ENCODE results near the gene CHRNG. TPM values are rescaled to one million over a fixed set of nuclear protein-coding genes. Genes with fewer than 3 reads are reported as not detected.

CHRNG gene
- total and polyA plus RNA-seq, 8 donors, result 0.07 to 0.35 (median 0.13) TPM; not detected in 4

GRCh38 chr2:232521098-232521497 lies 18.4 kb upstream of the CHRNG start:
- ATAC-seq (no peak), DNase-seq (no peak)
- Histone ChIP-seq H3K9me3 (no peaks in the 10 kb centered on the region), H3K4me3 (no peak overlapping the region), H3K4me1 (peaks cover 12 to 28% of the 10 kb centered on the region in 2 donors), H3K36me3 (no peaks in the 10 kb centered on the region), H3K27ac (no peak overlapping the region), H3K27me3 (peaks cover 40 to 76% of the 10 kb centered on the region in 2 donors)
- TF ChIP-seq, protein P1, sequence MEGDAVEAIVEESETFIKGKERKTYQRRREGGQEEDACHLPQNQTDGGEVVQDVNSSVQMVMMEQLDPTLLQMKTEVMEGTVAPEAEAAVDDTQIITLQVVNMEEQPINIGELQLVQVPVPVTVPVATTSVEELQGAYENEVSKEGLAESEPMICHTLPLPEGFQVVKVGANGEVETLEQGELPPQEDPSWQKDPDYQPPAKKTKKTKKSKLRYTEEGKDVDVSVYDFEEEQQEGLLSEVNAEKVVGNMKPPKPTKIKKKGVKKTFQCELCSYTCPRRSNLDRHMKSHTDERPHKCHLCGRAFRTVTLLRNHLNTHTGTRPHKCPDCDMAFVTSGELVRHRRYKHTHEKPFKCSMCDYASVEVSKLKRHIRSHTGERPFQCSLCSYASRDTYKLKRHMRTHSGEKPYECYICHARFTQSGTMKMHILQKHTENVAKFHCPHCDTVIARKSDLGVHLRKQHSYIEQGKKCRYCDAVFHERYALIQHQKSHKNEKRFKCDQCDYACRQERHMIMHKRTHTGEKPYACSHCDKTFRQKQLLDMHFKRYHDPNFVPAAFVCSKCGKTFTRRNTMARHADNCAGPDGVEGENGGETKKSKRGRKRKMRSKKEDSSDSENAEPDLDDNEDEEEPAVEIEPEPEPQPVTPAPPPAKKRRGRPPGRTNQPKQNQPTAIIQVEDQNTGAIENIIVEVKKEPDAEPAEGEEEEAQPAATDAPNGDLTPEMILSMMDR (IDR thresholded peaks at IDR 0.05), result no peak
- intact Hi-C loops (cut with DNase I), result loop anchor here in 1 of 2 donors (5.0 to 10.0 kb wide), 2 partner anchors 69 to 616 kb away; no protein-coding TSS in a partner anchor

GRCh38 chr2:232521959-232522622 lies 17.4 kb upstream of the CHRNG start:
- intact Hi-C loops (cut with DNase I), result loop anchor here in 1 of 2 donors (5.0 to 10.0 kb wide), 2 partner anchors 70 to 617 kb away; no protein-coding TSS in a partner anchor
- TF ChIP-seq, protein P1 (IDR thresholded peaks at IDR 0.05), result peak; percentile 87 to 95
- H3K4me3 ChIP-seq, result no peak overlapping the region
- no peaks in the 10 kb centered on the region for H3K9me3 ChIP-seq
- no peaks in the 10 kb centered on the region for H3K36me3 ChIP-seq
- peaks cover 45 to 85% of the 10 kb centered on the region in 2 donors for H3K27me3 ChIP-seq
- H3K4me1 ChIP-seq, result peaks cover 12 to 28% of the 10 kb centered on the region in 2 donors
- no peak overlapping the region for H3K27ac ChIP-seq
- ATAC-seq (peak; percentile 81), DNase-seq (peak in 2 of 4 donors; percentile 50 to 93)

GRCh38 chr2:232522623-232523401 lies 16.7 kb upstream of the CHRNG start:
- DNase-seq (no peak), ATAC-seq (no peak)
- no peaks in the 10 kb centered on the region for H3K9me3 ChIP-seq
- H3K27me3 ChIP-seq, result peaks cover 45 to 92% of the 10 kb centered on the region in 2 donors
- H3K27ac ChIP-seq, result no peak overlapping the region
- H3K4me3 ChIP-seq, result no peak overlapping the region
- intact Hi-C loops (cut with DNase I), result loop anchor here in 1 of 2 donors (5.0 to 10.0 kb wide), 2 partner anchors 71 to 618 kb away; no protein-coding TSS in a partner anchor
- TF ChIP-seq, protein P1 (IDR thresholded peaks at IDR 0.05), result no peak
- H3K4me1 ChIP-seq, result peaks cover 12 to 28% of the 10 kb centered on the region in 2 donors
- H3K36me3 ChIP-seq, result no peaks in the 10 kb centered on the region

- H3K9me3 ChIP-seq, result no peaks in the 10 kb centered on the region
- ATAC-seq, result no peak
- no peak overlapping the region for H3K4me3 ChIP-seq
- peaks cover 12 to 28% of the 10 kb centered on the region in 2 donors for H3K4me1 ChIP-seq
- H3K27ac ChIP-seq, result no peak overlapping the region
- peaks cover 45 to 97% of the 10 kb centered on the region in 2 donors for H3K27me3 ChIP-seq
- DNase-seq, result no peak
- intact Hi-C loops (cut with DNase I), result loop anchor here in 1 of 2 donors (5.0 to 10.0 kb wide), 2 partner anchors 71 to 619 kb away; no protein-coding TSS in a partner anchor
- TF ChIP-seq, protein P1 (IDR thresholded peaks at IDR 0.05), result no peak
- H3K36me3 ChIP-seq, result no peaks in the 10 kb centered on the region
Observed at GRCh38 chr2:232523402-232523681, 16.1 kb upstream of the CHRNG start.
